Endothelial cell of umbilical vein (primary cell): Measurements from ENCODE around the gene EEF1AKMT4. TPM values are rescaled to one million over a fixed set of nuclear protein-coding genes. Genes with fewer than 3 reads are reported as not detected.

ENCODE experiments used
- BruUV-seq: library from RNA; stranded (reverse); fragments of 400-500 nt; replicated peaks from 2 replicates; lab custom pipeline; 2021; lab: Mats Ljungman, UMichigan
- CTCF ChIA-PET: fragments of 300-600, 350-600 bp; sonication (Branson Sonifier 250); formaldehyde crosslinking; loops from one replicate; lab custom pipeline; 2021; ENCODE audit warnings: antibody characterized with exemption, inconsistent platforms; lab: Charles Lee
- POLR2A ChIA-PET: fragments of 300-600, 350-600 bp; sonication (Branson Sonifier 250); formaldehyde crosslinking; loops from one replicate; lab custom pipeline; 2021; ENCODE audit warnings: antibody characterized with exemption, inconsistent platforms; lab: Charles Lee
- DNase-seq: peaks from one replicate; pipeline ENCODE4 v3.0.0-alpha.2; 2011; ENCODE audit warnings: low read depth, low spot score
- FAIRE-seq: peaks from 2 replicates; lab custom pipeline; 2011; peaks lifted over from hg19 to GRCh38; lab: Jason Lieb, UNC
- H2AFZ ChIP-seq: 2 replicates; pipeline ENCODE4 v1.6.0; 2012; ENCODE audit warnings: low read depth, low read length, control low read depth, inconsistent platforms
- H3K27ac ChIP-seq: 2 replicates; pipeline ENCODE4 v1.5.1; 2011; ENCODE audit warnings: low read depth, mild to moderate bottlenecking, control low read depth, low read length, moderate library complexity; ENCODE audit not compliant: insufficient read depth
- H3K27me3 ChIP-seq, 2 experiments: 2 replicates each; pipeline versions ENCODE4 v1.6.0 to v1.6.1; 2011; ENCODE audit warnings: low read length in 2 of 2, mixed read lengths in 1 of 2; ENCODE audit not compliant: control insufficient read depth in 2 of 2, insufficient read depth in 2 of 2
- H3K36me3 ChIP-seq, 2 experiments: 2 replicates in 1 of 2; 3 replicates in 1 of 2; pipeline ENCODE4 v1.5.1; 2011; ENCODE audit warnings: low read length in 2 of 2, mild to moderate bottlenecking in 1 of 2, moderate library complexity in 1 of 2; ENCODE audit not compliant: control insufficient read depth in 2 of 2, insufficient read depth in 2 of 2; ENCODE audit errors: extremely low read depth in 1 of 2
- H3K4me1 ChIP-seq: 3 replicates; pipeline ENCODE4 v1.5.1; 2011; ENCODE audit warnings: mild to moderate bottlenecking, low read length; ENCODE audit not compliant: control insufficient read depth, insufficient read depth; ENCODE audit errors: extremely low read depth
- H3K4me2 ChIP-seq: 2 replicates; pipeline ENCODE4 v1.6.1; 2011; ENCODE audit warnings: low read length, control low read depth, mixed read lengths; ENCODE audit not compliant: insufficient read depth
- H3K4me3 ChIP-seq, 3 experiments: fragments of 200-600 bp in 1 of 3; sonication (generic), shearing (Covaris generic) in 1 of 3; replicated peaks in 1 of 3; 2 replicates each; pipeline ENCODE4 v1.5.1; 2011 to 2016; ENCODE audit warnings: control low read depth in 3 of 3, low read length in 3 of 3, mild to moderate bottlenecking in 2 of 3, inconsistent platforms in 1 of 3, low read depth in 1 of 3, moderate library complexity in 1 of 3; ENCODE audit not compliant: insufficient read depth in 1 of 3
- H3K79me2 ChIP-seq: 2 replicates; pipeline ENCODE4 v1.6.0; 2012; ENCODE audit warnings: low read length, inconsistent platforms; ENCODE audit not compliant: control insufficient read depth, insufficient read depth
- H3K9ac ChIP-seq: replicated peaks from 2 replicates; pipeline ENCODE3; 2011; ENCODE audit warnings: low read length, control low read depth; ENCODE audit not compliant: insufficient read depth; ENCODE audit errors: extremely low read depth
- H3K9me1 ChIP-seq: replicated peaks from 3 replicates; pipeline ENCODE4 v1.6.0; 2011; ENCODE audit warnings: mild to moderate bottlenecking, low read length; ENCODE audit not compliant: control insufficient read depth, insufficient read depth; ENCODE audit errors: extremely low read depth
- H3K9me3 ChIP-seq: replicated peaks from 2 replicates; pipeline ENCODE4 v1.5.1; 2012; ENCODE audit warnings: low read length, inconsistent platforms; ENCODE audit not compliant: control insufficient read depth, insufficient read depth
- H4K20me1 ChIP-seq: replicated peaks from 2 replicates; pipeline ENCODE3; 2011; ENCODE audit warnings: mild to moderate bottlenecking, low read length; ENCODE audit not compliant: control insufficient read depth, insufficient read depth; ENCODE audit errors: extremely low read depth
- CTCF ChIP-seq, 2 donors: IDR thresholded peaks; 1 replicate in 1 of 2; 2 replicates in 1 of 2; pipeline ENCODE4 v1.5.1; 2011; ENCODE audit warnings: low read length in 2 of 2, mild to moderate bottlenecking in 2 of 2, moderate library complexity in 2 of 2, control low read depth in 1 of 2, inconsistent platforms in 1 of 2, low read depth in 1 of 2; ENCODE audit not compliant: insufficient read depth in 1 of 2; ENCODE audit errors: extremely low read depth in 1 of 2
- EZH2 ChIP-seq: IDR thresholded peaks from 2 replicates; pipeline ENCODE4 v1.6.1; 2012; ENCODE audit warnings: borderline replicate concordance, low read depth, mild to moderate bottlenecking, moderate library complexity, low read length, inconsistent platforms; ENCODE audit not compliant: severe bottlenecking
- FOS ChIP-seq: IDR thresholded peaks from 2 replicates; pipeline ENCODE4 v1.6.1; 2011; ENCODE audit warnings: mild to moderate bottlenecking, low read length, moderate library complexity, borderline replicate concordance; ENCODE audit not compliant: insufficient read depth
- GATA2 ChIP-seq: IDR thresholded peaks from 2 replicates; pipeline ENCODE4 v1.7.0; 2011; ENCODE audit warnings: low read depth, mild to moderate bottlenecking, moderate library complexity, mixed read lengths, low read length; ENCODE audit not compliant: insufficient read length, insufficient read depth
- JUN ChIP-seq: IDR thresholded peaks from 2 replicates; pipeline ENCODE4 v1.6.1; 2011; ENCODE audit warnings: borderline replicate concordance, low read depth; ENCODE audit not compliant: insufficient read length, insufficient read depth
- MAX ChIP-seq: IDR thresholded peaks from 2 replicates; pipeline ENCODE4 v1.6.1; 2011; ENCODE audit not compliant: insufficient read depth, insufficient read length
- MYC ChIP-seq: IDR thresholded peaks from one replicate; pipeline ENCODE4 v1.6.1; 2011; ENCODE audit warnings: mild to moderate bottlenecking, low read depth, low read length
- POLR2A ChIP-seq: IDR thresholded peaks from 2 replicates; pipeline ENCODE4 v1.6.1; 2012; ENCODE audit warnings: low read depth, mild to moderate bottlenecking, control low read depth, low read length
- POLR2AphosphoS5 ChIP-seq: IDR thresholded peaks from 2 replicates; pipeline ENCODE4 v1.6.1; 2012; ENCODE audit warnings: low read depth, mild to moderate bottlenecking, control low read depth, low read length, moderate library complexity; ENCODE audit not compliant: insufficient read depth
- dilution Hi-C: fragments of 300-500 bp; cut with MboI; formaldehyde crosslinking; loops from one replicate; pipeline ENCODE4 v1.15.0; 2019; ENCODE audit warnings: low sequenced_read_pairs; ENCODE audit not compliant: extremely low pct_ligation_motif_present
- intact Hi-C: fragments of 100-400 bp; cut with micrococcal nuclease; formaldehyde crosslinking; loops from one replicate; pipeline ENCODE4 v1.10.0; 2022
- polyA plus RNA-seq, 4 experiments: library from polyadenylated mRNA; depleted of rRNA in 3 of 4; stranded (reverse) in 3 of 4; unstranded in 1 of 4; fragments of >200 nt; gene quantifications; 2 replicates each; pipeline versions ENCODE4 v1.2.1 to v1.2.3, GENCODE V29; 2011 to 2012; ENCODE audit warnings: missing spikeins in 1 of 4
- total RNA-seq: library from RNA; stranded (reverse); gene quantifications from 2 replicates; pipeline ENCODE4 v1.2.3, GENCODE V29; 2021

The EEF1AKMT4 gene
- total and polyA plus RNA-seq, 2 donors (not counting 3 experiments of a cell fraction or from before 2014, with no cell fraction given): 3.4 to 8.0 TPM

GRCh38 chr3:184241141-184241446 is 8.4 kb upstream of the EEF1AKMT4 start:
- H3K79me2 ChIP-seq: no peaks in the 10 kb centered on the region
- no peaks in the 10 kb centered on the region for H3K4me1 ChIP-seq
- no peaks in the 10 kb centered on the region for H3K9me3 ChIP-seq
- H3K9ac ChIP-seq: no peak overlapping the region
- BruUV-seq: no TSS peak
- dilution Hi-C loops: no loop called here
- DNase-seq (no peak), FAIRE-seq (no peak)
- H3K4me3 ChIP-seq: no peak overlapping the region
- H3K36me3 ChIP-seq: peaks cover 0 to 21% of the 10 kb centered on the region in 2 experiments
- intact Hi-C loops: loop anchor here (5.0 kb wide), 1 partner anchor 224 kb away; the partner anchor contains the start of gene ABCC5
- H3K9me1 ChIP-seq: no peaks in the 10 kb centered on the region
- no peaks in the 10 kb centered on the region for H3K27me3 ChIP-seq
- ChIA-PET POLR2A (no interaction called here), CTCF (interaction anchor here (1.5 to 8.1 kb wide), 8 partner anchors 14 to 344 kb away, joined by 4 to 98 read pairs (median 12); partner anchors contain the start of genes ABCF3, CAMK2N2 and VWA5B2)
- no peak overlapping the region for H3K27ac ChIP-seq
- no peak for TF ChIP-seq CTCF (IDR thresholded peaks at IDR 0.05; ENCODE audit: extremely low read depth in 1 of 2, insufficient read depth in 1 of 2, low read depth in 1 of 2, low read length in 2 of 2)
- no peak for TF ChIP-seq POLR2AphosphoS5
- TF ChIP-seq JUN: no peak
- TF ChIP-seq FOS: no peak
- TF ChIP-seq GATA2: no peak
- no peak for TF ChIP-seq MAX
- no peak for TF ChIP-seq EZH2
- no peak for TF ChIP-seq MYC
- TF ChIP-seq POLR2A: no peak
- no peak overlapping the region for H3K4me2 ChIP-seq
- no peak overlapping the region for H2AFZ ChIP-seq
- no peaks in the 10 kb centered on the region for H4K20me1 ChIP-seq
